Left renal pelvis (tissue), 4 donors: ENCODE results near the gene MLLT11. TPM values are rescaled to one million over a fixed set of nuclear protein-coding genes. Genes with fewer than 3 reads are reported as not detected.

Experiments used
- polyA plus RNA-seq, 4 donors: library from polyadenylated mRNA; unstranded; fragments of 120-200 nt; gene quantifications; one replicate each; pipeline ENCODE4 v1.2.1, GENCODE V29; 2013; ENCODE audit not compliant: insufficient read length in 4 of 4

Gene MLLT11
- polyA plus RNA-seq, 4 donors = 21.9 to 27.4 (median 24.8) TPM

Other genes starting within 250 kb of the MLLT11 start
- gene ARNT, start 183.8 kb upstream of the MLLT11 start, polyA plus RNA-seq = 10 to 100 TPM; 57.0 to 62.8 (median 58.3) TPM
- gene CTXND2, start 173.3 kb upstream of the MLLT11 start, polyA plus RNA-seq = not detected
- 10 to 100 TPM; 62.7 to 88.8 (median 81.9) TPM for gene SETDB1, start 134.0 kb upstream of the MLLT11 start, polyA plus RNA-seq
- gene CERS2, start 85.6 kb upstream of the MLLT11 start, polyA plus RNA-seq = 100 to 1,000 TPM; 206 to 297 (median 284) TPM
- gene ANXA9, start 78.1 kb upstream of the MLLT11 start, polyA plus RNA-seq = 10 to 100 TPM; 10.7 to 21.5 (median 13.6) TPM
- gene MINDY1, start 53.5 kb upstream of the MLLT11 start, polyA plus RNA-seq = 10 to 100 TPM; 35.7 to 54.4 (median 39.1) TPM
- 10 to 100 TPM; 41.4 to 47.8 (median 46.1) TPM for gene PRUNE1, start 51.9 kb upstream of the MLLT11 start, polyA plus RNA-seq
- gene BNIPL, start 23.8 kb upstream of the MLLT11 start, polyA plus RNA-seq = 1 to 10 TPM in 3 of 4 donors, under 1 TPM in 1; 0.72 to 5.6 (median 2.6) TPM
- gene C1orf56, start 12.6 kb upstream of the MLLT11 start, polyA plus RNA-seq = 10 to 100 TPM; 10.3 to 15.1 (median 11.4) TPM
- 10 to 100 TPM; 56.4 to 83.9 (median 74.6) TPM for gene CDC42SE1, start 775 bp upstream of the MLLT11 start, polyA plus RNA-seq
- 10 to 100 TPM; 10.4 to 14.1 (median 11.8) TPM for gene GABPB2, start 10.4 kb downstream of the MLLT11 start, polyA plus RNA-seq
- 10 to 100 TPM; 18.8 to 33.9 (median 29.7) TPM for gene SEMA6C, start 86.2 kb downstream of the MLLT11 start, polyA plus RNA-seq
- 1 to 10 TPM in 3 of 4 donors, under 1 TPM in 1; 0.96 to 2.9 (median 1.8) TPM for gene TNFAIP8L2, start 96.3 kb downstream of the MLLT11 start, polyA plus RNA-seq
- gene LYSMD1, start 105.5 kb downstream of the MLLT11 start, polyA plus RNA-seq = 10 to 100 TPM; 17.3 to 18.6 (median 17.7) TPM
- gene SCNM1, start 105.7 kb downstream of the MLLT11 start, polyA plus RNA-seq = 10 to 100 TPM; 35.2 to 46.8 (median 39.9) TPM
- gene TMOD4, start 115.6 kb downstream of the MLLT11 start, polyA plus RNA-seq = 1 to 10 TPM in 3 of 4 donors, under 1 TPM in 1; 0.46 to 2.3 (median 1.7) TPM
- gene VPS72, start 129.8 kb downstream of the MLLT11 start, polyA plus RNA-seq = 10 to 100 TPM; 55.5 to 76.1 (median 69.9) TPM
- gene PIP5K1A, start 138.2 kb downstream of the MLLT11 start, polyA plus RNA-seq = 10 to 100 TPM; 57.6 to 70.2 (median 64.0) TPM
- 100 to 1,000 TPM; 107 to 174 (median 153) TPM for gene PSMD4, start 194.3 kb downstream of the MLLT11 start, polyA plus RNA-seq
- gene ZNF687, start 221.9 kb downstream of the MLLT11 start, polyA plus RNA-seq = 10 to 100 TPM; 13.6 to 26.6 (median 21.5) TPM